ENCODE measurements around the gene ZNF575. TPM values are rescaled to one million over a fixed set of nuclear protein-coding genes. Genes with fewer than 3 reads are reported as not detected.

ZNF575 gene
- total RNA-seq = not detected

- intact Hi-C loops (cut with DNase I; ENCODE audit: low total_unique reads) = loop anchor here (1.0 to 10.0 kb wide), 4 partner anchors 44 to 1576 kb away; partner anchors contain the start of genes IRGQ, PINLYP, RABAC1 and SMG9
These were observed at the start of gene ZNF575 for GRCh38 chr19:43532962-43533545. Gene ZNF575, plus strand, starts transcription at chr19:43533188. Its CDS starts 1,235 bp downstream, at chr19:43534423.

GRCh38 chr19:43483281-43483680 is 49.7 kb upstream of the ZNF575 start:
- TF ChIP-seq CTCF (IDR thresholded peaks at IDR 0.05 in 4 of 5, conservative IDR thresholded peaks at IDR 0.05 in 1 of 5) (no peak), POLR2A (IDR thresholded peaks at IDR 0.05) (no peak)
- no peak overlapping the region for H3K4me3 ChIP-seq
- H3K27me3 ChIP-seq = no peaks in the 10 kb centered on the region
- H3K4me1 ChIP-seq = no peaks in the 10 kb centered on the region
- H3K9me3 ChIP-seq = no peaks in the 10 kb centered on the region
- no peaks in the 10 kb centered on the region for H3K36me3 ChIP-seq
- H3K27ac ChIP-seq = no peak overlapping the region
- ATAC-seq = no peak
- no peak for DNase-seq
- intact Hi-C loops (cut with DNase I; ENCODE audit: low total_unique reads) = no loop called here
- in situ Hi-C loops (cut with MboI; ENCODE audit: low sequenced_read_pairs in 4 of 4) = no loop called here

More at GRCh38 chr19:43532962-43533545, at the start of gene ZNF575:
- peak within 1 kb of the TSS; percentile 57 to 87 (median 72) for H3K4me3 ChIP-seq
- H3K36me3 ChIP-seq = no peaks in the 10 kb centered on the region
- DNase-seq (peak; percentile 64 to 81), ATAC-seq (peak; percentile 55 to 66)
- peak within 1 kb of the TSS; percentile 76 to 86 (median 80) for H3K27ac ChIP-seq
- TF ChIP-seq POLR2A (IDR thresholded peaks at IDR 0.05) = no peak
- TF ChIP-seq CTCF (IDR thresholded peaks at IDR 0.05 in 4 of 5, conservative IDR thresholded peaks at IDR 0.05 in 1 of 5) = peak in 1 of 5 experiments; percentile 30
- H3K27me3 ChIP-seq = no peaks in the 10 kb centered on the region
- H3K4me1 ChIP-seq = peaks cover 13 to 20% of the 10 kb centered on the region in 2 donors
- H3K9me3 ChIP-seq = no peaks in the 10 kb centered on the region
- in situ Hi-C loops (cut with MboI; ENCODE audit: low sequenced_read_pairs in 4 of 4) = loop anchor here in 1 of 4 donors (25.0 kb wide), 1 partner anchor 129 kb away; the partner anchor contains the start of gene PLAUR

GRCh38 chr19:43485951-43486350 is 47.0 kb upstream of the ZNF575 start:
- intact Hi-C loops (cut with DNase I; ENCODE audit: low total_unique reads) (no loop called here), in situ Hi-C loops (cut with MboI; ENCODE audit: low sequenced_read_pairs in 4 of 4) (no loop called here)
- ATAC-seq = no peak

GRCh38 chr19:43486412-43486811 is 46.6 kb upstream of the ZNF575 start:
- ATAC-seq (no peak), DNase-seq (no peak)
- intact Hi-C loops (cut with DNase I; ENCODE audit: low total_unique reads) (no loop called here), in situ Hi-C loops (cut with MboI; ENCODE audit: low sequenced_read_pairs in 4 of 4) (no loop called here)
- TF ChIP-seq CTCF (IDR thresholded peaks at IDR 0.05 in 4 of 5, conservative IDR thresholded peaks at IDR 0.05 in 1 of 5) (no peak), POLR2A (IDR thresholded peaks at IDR 0.05) (no peak)
- no peak overlapping the region for H3K27ac ChIP-seq
- H3K4me3 ChIP-seq = no peak overlapping the region
- no peaks in the 10 kb centered on the region for H3K4me1 ChIP-seq
- no peaks in the 10 kb centered on the region for H3K27me3 ChIP-seq
- H3K36me3 ChIP-seq = no peaks in the 10 kb centered on the region
- H3K9me3 ChIP-seq = no peaks in the 10 kb centered on the region

More at GRCh38 chr19:43485951-43486350, 47.0 kb upstream of the ZNF575 start:
- Histone ChIP-seq H3K27me3 (no peaks in the 10 kb centered on the region), H3K9me3 (no peaks in the 10 kb centered on the region), H3K4me1 (no peaks in the 10 kb centered on the region), H3K27ac (no peak overlapping the region), H3K36me3 (no peaks in the 10 kb centered on the region), H3K4me3 (no peak overlapping the region)
- TF ChIP-seq POLR2A (IDR thresholded peaks at IDR 0.05) = no peak
- TF ChIP-seq CTCF (IDR thresholded peaks at IDR 0.05 in 4 of 5, conservative IDR thresholded peaks at IDR 0.05 in 1 of 5) = no peak
- no peak for DNase-seq
